Ovary (tissue), 9 donors: ENCODE results near the gene NT5DC3. TPM values are rescaled to one million over a fixed set of nuclear protein-coding genes. Genes with fewer than 3 reads are reported as not detected.

Experiments used
- DNase-seq, 5 donors: peaks; one replicate each; pipeline ENCODE4 v3.0.0-alpha.2; 2019 to 2020
- H3K27ac ChIP-seq, 2 donors: fragments of 200-600 bp; one replicate each; pipeline versions ENCODE4 v1.5.1 to v1.8.0; 2019 to 2022
- H3K27me3 ChIP-seq: fragments of 200-600 bp; one replicate; pipeline ENCODE4 v1.8.0; 2022
- H3K36me3 ChIP-seq: fragments of 200-600 bp; sonication (generic); one replicate; pipeline ENCODE4 v1.5.1; 2019
- H3K4me1 ChIP-seq: one replicate; pipeline ENCODE4 v1.8.1; 2013; ENCODE audit warnings: mild to moderate bottlenecking, moderate library complexity; ENCODE audit not compliant: insufficient read depth
- H3K4me3 ChIP-seq: fragments of 200-600 bp; sonication (generic); one replicate; pipeline ENCODE4 v1.5.1; 2017
- H3K9me3 ChIP-seq, 2 donors: fragments of 200-600 bp in 1 of 2; sonication (generic) in 1 of 2; one replicate each; pipeline versions ENCODE4 v1.5.1 to v1.8.1; 2013 to 2019; ENCODE audit warnings: mild to moderate bottlenecking in 1 of 2, moderate library complexity in 1 of 2
- CTCF ChIP-seq, 3 donors: fragments of 450-650 bp in 2 of 3; fragments of 200-600 bp in 1 of 3; IDR thresholded peaks; one replicate each; pipeline versions ENCODE4 v1.5.1 to v1.8.0; 2016 to 2022; ENCODE audit warnings: antibody characterized with exemption in 3 of 3, mild to moderate bottlenecking in 1 of 3
- EP300 ChIP-seq: sonication (generic); formaldehyde crosslinking; IDR thresholded peaks from one replicate; pipeline ENCODE4 v1.6.1; 2017; ENCODE audit warnings: antibody characterized with exemption
- POLR2A ChIP-seq: fragments of 450-650 bp; IDR thresholded peaks from one replicate; pipeline ENCODE4 v1.6.1; 2017; ENCODE audit warnings: antibody characterized with exemption, mild to moderate bottlenecking, moderate library complexity
- WGBS, 3 donors: extraction: QIAGEN DNeasy Blood & Tissue Kit in 1 of 3; methylation state at CpG; one replicate each; pipeline versions ENCODE4 v1.1.5 to v1.1.7; 2013 to 2017; 5-methylcytosine and 5-hydroxymethylcytosine counted together
- intact Hi-C, 4 donors: fragments of 100-400 bp; cut with DNase I; formaldehyde crosslinking; loops; one replicate each; pipeline versions ENCODE4 v1.11.0 to v1.15.1; 2022 to 2023
- polyA plus RNA-seq, 2 donors: library from polyadenylated mRNA; stranded (reverse); fragments of 200-250 nt in 1 of 2; fragments of 350-450 nt in 1 of 2; fragmentation: Illumina TruSeq in 1 of 2; extraction: RNeasy Lipid Tissue Mini Kit (QIAGEN cat#74804) in 1 of 2; gene quantifications; one replicate each; pipeline ENCODE4 v1.2.3, GENCODE V29; 2013 to 2014
- total RNA-seq, 7 donors: library from RNA; depleted of rRNA in 2 of 7; stranded (reverse); fragments of >200 nt in 2 of 7; fragmentation: NEBNext Ultra II Directional in 3 of 7; extraction: Animal tissue kit (Norgen Biotek cat#: 25700) in 3 of 7; gene quantifications; one replicate each; pipeline versions ENCODE4 v1.1.0 to v1.2.4, GENCODE V29; 2016 to 2023
- donor health status: DM: no; HTN: no; CAD: no; lungs with moderate emphysema.
- donor health status: DM: no; HTN: no; CAD: no.
- donor health status: Bipolar disorder and iron deficiency.
- donor health status: DM: yes; HTN: yes; CAD: no.
- donor health status: DM: no; HTN: no; CAD: no.
- donor health status: DM: yes; HTN: yes; CAD: no.

NT5DC3 gene
- total and polyA plus RNA-seq, 9 donors: 1.8 to 9.3 (median 7.1) TPM

- H3K9me3 ChIP-seq: no peaks in the 10 kb centered on the region
- no peak for TF ChIP-seq EP300
- TF ChIP-seq POLR2A: no peak
- no peak for TF ChIP-seq CTCF (IDR thresholded peaks at IDR 0.05)
- WGBS, 3 donors: 91 to 98% (median 97%) methylated on average over 8 of the region's 8 CpGs
- no peak for DNase-seq
- H3K27me3 ChIP-seq: no peaks in the 10 kb centered on the region
- intact Hi-C loops: no loop called here
- H3K27ac ChIP-seq: no peak overlapping the region
- no peak overlapping the region for H3K4me3 ChIP-seq
- peaks cover 6% of the 10 kb centered on the region for H3K4me1 ChIP-seq
- H3K36me3 ChIP-seq: no peaks in the 10 kb centered on the region
These were observed 17.3 kb upstream of the NT5DC3 start for GRCh38 chr12:103858335-103858734.

GRCh38 chr12:103857164-103857563 is 16.1 kb upstream of the NT5DC3 start:
- H3K27me3 ChIP-seq: no peaks in the 10 kb centered on the region
- H3K4me3 ChIP-seq: no peak overlapping the region
- peaks cover 6% of the 10 kb centered on the region for H3K4me1 ChIP-seq
- H3K9me3 ChIP-seq: no peaks in the 10 kb centered on the region
- H3K27ac ChIP-seq: no peak overlapping the region
- WGBS, 3 donors: 53 to 80% (median 54%) methylated on average over 2 of the region's 2 CpGs
- TF ChIP-seq POLR2A: no peak
- no peak for TF ChIP-seq EP300
- TF ChIP-seq CTCF (IDR thresholded peaks at IDR 0.05): no peak
- DNase-seq: no peak
- intact Hi-C loops: no loop called here
- H3K36me3 ChIP-seq: no peaks in the 10 kb centered on the region

- H3K4me3 ChIP-seq: no peak overlapping the region
- no peaks in the 10 kb centered on the region for H3K27me3 ChIP-seq
- TF ChIP-seq POLR2A: no peak
- no peak for TF ChIP-seq CTCF (IDR thresholded peaks at IDR 0.05)
- TF ChIP-seq EP300: no peak
- 40 to 70% (median 50%) methylated on average over 8 of the region's 8 CpGs for WGBS, 3 donors
- no peak for DNase-seq
- H3K9me3 ChIP-seq: no peaks in the 10 kb centered on the region
- H3K36me3 ChIP-seq: no peaks in the 10 kb centered on the region
- H3K4me1 ChIP-seq: peaks cover 6% of the 10 kb centered on the region
- intact Hi-C loops: no loop called here
- no peak overlapping the region for H3K27ac ChIP-seq
These were observed 15.0 kb upstream of the NT5DC3 start for GRCh38 chr12:103855896-103856657.

- no peaks in the 10 kb centered on the region for H3K36me3 ChIP-seq
- H3K4me1 ChIP-seq: peaks cover 6% of the 10 kb centered on the region
- H3K27me3 ChIP-seq: no peaks in the 10 kb centered on the region
- no peaks in the 10 kb centered on the region for H3K9me3 ChIP-seq
- TF ChIP-seq POLR2A (no peak), EP300 (no peak), CTCF (IDR thresholded peaks at IDR 0.05) (no peak)
- H3K27ac ChIP-seq: no peak overlapping the region
- DNase-seq: no peak
- no peak overlapping the region for H3K4me3 ChIP-seq
- WGBS, 3 donors: 51 to 67% (median 56%) methylated on average over 8 of the region's 8 CpGs
- intact Hi-C loops: no loop called here
These were observed 14.1 kb upstream of the NT5DC3 start for GRCh38 chr12:103855036-103855712.
